Testis (tissue), 2 donors: ENCODE data around the gene MAJIN.

Source experiments
- POLR2A ChIP-seq: fragments of 450-650 bp; IDR thresholded peaks from one replicate; pipeline ENCODE4 v1.6.1; 2017; ENCODE audit warnings: antibody characterized with exemption, mild to moderate bottlenecking, moderate library complexity
- TF ChIP-seq, protein P1 (sequence below), 3 experiments: fragments of 450-650 bp in 2 of 3; fragments of 200-600 bp in 1 of 3; sonication (generic) in 1 of 3; IDR thresholded peaks; one replicate each; pipeline ENCODE4 v1.5.1; 2016 to 2019; ENCODE audit warnings: antibody characterized with exemption in 3 of 3, mild to moderate bottlenecking in 2 of 3, moderate library complexity in 1 of 3

DNA sequence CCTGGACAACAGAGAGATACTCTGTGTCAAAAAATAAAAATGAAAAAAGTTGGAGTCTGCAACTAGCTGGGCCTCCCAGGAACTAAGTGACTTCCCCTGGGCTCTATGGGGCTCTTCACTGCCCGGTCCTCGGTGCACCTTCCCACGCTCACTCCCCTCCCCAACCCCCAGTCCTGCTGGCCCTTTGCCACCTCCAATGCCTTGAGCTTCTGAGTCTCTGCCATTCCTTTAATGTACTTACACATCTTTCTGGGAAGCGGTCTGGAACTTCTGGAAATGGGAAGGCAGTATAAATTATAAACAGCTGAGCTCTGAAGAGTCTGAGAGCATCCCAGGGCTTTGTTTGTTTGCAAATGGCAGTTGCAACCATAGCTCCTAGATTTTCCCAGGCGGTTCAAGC lies 30.8 kb upstream of the MAJIN start:
- TF ChIP-seq, protein P1, sequence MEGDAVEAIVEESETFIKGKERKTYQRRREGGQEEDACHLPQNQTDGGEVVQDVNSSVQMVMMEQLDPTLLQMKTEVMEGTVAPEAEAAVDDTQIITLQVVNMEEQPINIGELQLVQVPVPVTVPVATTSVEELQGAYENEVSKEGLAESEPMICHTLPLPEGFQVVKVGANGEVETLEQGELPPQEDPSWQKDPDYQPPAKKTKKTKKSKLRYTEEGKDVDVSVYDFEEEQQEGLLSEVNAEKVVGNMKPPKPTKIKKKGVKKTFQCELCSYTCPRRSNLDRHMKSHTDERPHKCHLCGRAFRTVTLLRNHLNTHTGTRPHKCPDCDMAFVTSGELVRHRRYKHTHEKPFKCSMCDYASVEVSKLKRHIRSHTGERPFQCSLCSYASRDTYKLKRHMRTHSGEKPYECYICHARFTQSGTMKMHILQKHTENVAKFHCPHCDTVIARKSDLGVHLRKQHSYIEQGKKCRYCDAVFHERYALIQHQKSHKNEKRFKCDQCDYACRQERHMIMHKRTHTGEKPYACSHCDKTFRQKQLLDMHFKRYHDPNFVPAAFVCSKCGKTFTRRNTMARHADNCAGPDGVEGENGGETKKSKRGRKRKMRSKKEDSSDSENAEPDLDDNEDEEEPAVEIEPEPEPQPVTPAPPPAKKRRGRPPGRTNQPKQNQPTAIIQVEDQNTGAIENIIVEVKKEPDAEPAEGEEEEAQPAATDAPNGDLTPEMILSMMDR (IDR thresholded peaks at IDR 0.05) = no peak
- no peak for TF ChIP-seq POLR2A
